Upper lobe of left lung (tissue), 4 donors: ENCODE results near the gene UBE2S.

ENCODE experiments used
- CTCF ChIP-seq, 6 experiments: fragments of 450-650 bp in 4 of 6; fragments of 200-600 bp in 2 of 6; sonication (generic) in 2 of 6; IDR thresholded peaks; one replicate each; pipeline ENCODE4 v1.5.1; 2016 to 2019; ENCODE audit warnings: antibody characterized with exemption in 6 of 6
- POLR2A ChIP-seq, 4 donors: fragments of 450-650 bp; IDR thresholded peaks; one replicate each; pipeline ENCODE4 v1.5.1; 2016 to 2017; ENCODE audit warnings: antibody characterized with exemption in 4 of 4, mild to moderate bottlenecking in 2 of 4
- POLR2AphosphoS5 ChIP-seq, 2 donors: sonication (generic); formaldehyde crosslinking; IDR thresholded peaks; one replicate each; pipeline ENCODE4 v1.5.1; 2017; ENCODE audit warnings: antibody characterized with exemption in 2 of 2

DNA sequence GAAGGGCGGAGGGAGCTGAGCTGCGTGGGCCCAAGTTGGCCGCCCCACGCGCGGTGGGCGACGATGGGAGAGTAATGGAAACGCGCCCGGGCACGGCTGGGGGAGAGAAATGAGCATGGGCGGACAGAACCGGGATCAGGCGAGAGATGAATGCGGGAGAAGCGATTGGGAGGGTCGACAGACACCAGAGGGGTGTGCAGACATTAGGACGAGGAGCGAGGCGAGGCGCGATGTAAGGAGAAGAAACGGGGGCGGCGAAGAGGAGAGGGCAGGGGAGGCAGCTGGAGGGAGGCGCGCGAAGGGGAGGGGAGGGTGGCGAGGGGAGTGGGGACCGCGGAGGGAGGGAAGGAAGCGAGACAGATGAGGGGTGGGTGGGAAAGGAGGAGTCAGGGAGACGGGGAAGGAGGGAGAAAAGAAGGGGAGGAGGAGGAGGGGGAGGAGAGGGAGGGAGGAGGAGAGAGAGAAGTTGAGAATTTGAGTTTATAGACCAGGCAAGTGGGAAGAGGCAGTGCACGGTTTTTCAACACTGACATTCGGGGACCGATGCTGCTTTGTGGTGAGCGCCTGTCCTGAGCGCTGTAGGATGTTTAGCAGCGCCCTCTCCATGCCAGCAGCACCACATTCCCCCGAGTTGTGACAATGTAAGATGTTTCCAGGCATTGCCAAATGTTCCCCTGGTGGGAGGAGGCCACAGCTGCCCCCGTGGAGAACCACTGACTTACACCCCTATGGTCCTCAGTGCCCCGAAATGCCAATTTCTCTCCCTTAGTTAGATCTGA lies 35.6 kb upstream of the UBE2S start, which contains the start of gene SHISA7:
- TF ChIP-seq POLR2AphosphoS5 (IDR thresholded peaks at IDR 0.05): no peak
- no peak for TF ChIP-seq CTCF (IDR thresholded peaks at IDR 0.05)
- no peak for TF ChIP-seq POLR2A (IDR thresholded peaks at IDR 0.05)
